DOHH2 (cell line): ENCODE data around the gene OR5P2.
"Not testable (repeated sequence)": the region's sequence is repeated elsewhere in the genome, so short reads cannot be mapped to it uniquely, and the experiment has no call there.

Experiments
- H3F3A ChIP-seq: fragments of 200-600 bp; sonication (generic), shearing (Covaris generic); 2 replicates; pipeline ENCODE4 v1.6.0; 2016; ENCODE audit warnings: antibody characterized with exemption, mild to moderate bottlenecking; ENCODE audit not compliant: control insufficient read depth, insufficient read depth
- H3K27ac ChIP-seq: fragments of 200-600 bp; sonication (generic); 2 replicates; pipeline ENCODE4 v1.5.1; 2014; ENCODE audit warnings: low read depth, mild to moderate bottlenecking, low read length, moderate library complexity
- H3K27me3 ChIP-seq: fragments of 200-600 bp; sonication (generic); 2 replicates; pipeline ENCODE4 v1.6.1; 2014; ENCODE audit warnings: mild to moderate bottlenecking, low read length, mixed read lengths; ENCODE audit not compliant: control insufficient read depth
- H3K36me3 ChIP-seq: fragments of 200-600 bp; sonication (generic); 2 replicates; pipeline ENCODE4 v1.6.1; 2014; ENCODE audit warnings: mild to moderate bottlenecking, low read length, moderate library complexity, mixed read lengths; ENCODE audit not compliant: control insufficient read depth
- H3K4me1 ChIP-seq: fragments of 200-600 bp; sonication (generic); 2 replicates; pipeline ENCODE4 v1.6.1; 2014; ENCODE audit warnings: mild to moderate bottlenecking, low read length, mixed read lengths; ENCODE audit not compliant: control insufficient read depth
- H3K4me2 ChIP-seq: fragments of 200-600 bp; sonication (generic); 2 replicates; pipeline ENCODE4 v1.6.0; 2014; ENCODE audit warnings: mild to moderate bottlenecking, low read length, moderate library complexity
- H3K4me3 ChIP-seq: fragments of 200-600 bp; sonication (generic); 2 replicates; pipeline ENCODE4 v1.5.1; 2014; ENCODE audit warnings: mild to moderate bottlenecking, low read length, mixed read lengths
- H3K79me2 ChIP-seq: fragments of 200-600 bp; sonication (generic); 2 replicates; pipeline ENCODE4 v1.6.1; 2014; ENCODE audit warnings: mild to moderate bottlenecking, low read length, mixed read lengths; ENCODE audit not compliant: control insufficient read depth
- H3K9me2 ChIP-seq: fragments of 200-600 bp; sonication (generic); replicated peaks from 2 replicates; pipeline ENCODE4 v1.6.1; 2014; ENCODE audit warnings: mild to moderate bottlenecking, low read length, mixed read lengths; ENCODE audit not compliant: control insufficient read depth
- H3K9me3 ChIP-seq: fragments of 200-600 bp; sonication (generic); 2 replicates; pipeline ENCODE4 v1.6.1; 2014; ENCODE audit warnings: antibody characterized with exemption, low read length, mixed read lengths; ENCODE audit not compliant: control insufficient read depth, insufficient read depth
- H4K20me1 ChIP-seq: fragments of 200-600 bp; sonication (generic); 2 replicates; pipeline ENCODE4 v1.6.0; 2014; ENCODE audit warnings: low read depth, mild to moderate bottlenecking, antibody characterized with exemption, low read length, moderate library complexity; ENCODE audit not compliant: control insufficient read depth, insufficient read depth
- EZH2phosphoT487 ChIP-seq: fragments of 200-600 bp; sonication (generic); IDR thresholded peaks from 2 replicates; pipeline ENCODE4 v1.6.1; 2017; ENCODE audit warnings: borderline replicate concordance, mild to moderate bottlenecking, antibody characterized with exemption, low read length, moderate library complexity, mixed read lengths
- TF ChIP-seq, protein P1 (sequence below): fragments of 200-600 bp; sonication (generic); IDR thresholded peaks from one replicate; pipeline ENCODE4 v1.5.1; 2014; ENCODE audit warnings: antibody characterized with exemption, mild to moderate bottlenecking, low read depth, low read length; ENCODE audit not compliant: poor library complexity, severe bottlenecking

The OR5P2 gene

DNA sequence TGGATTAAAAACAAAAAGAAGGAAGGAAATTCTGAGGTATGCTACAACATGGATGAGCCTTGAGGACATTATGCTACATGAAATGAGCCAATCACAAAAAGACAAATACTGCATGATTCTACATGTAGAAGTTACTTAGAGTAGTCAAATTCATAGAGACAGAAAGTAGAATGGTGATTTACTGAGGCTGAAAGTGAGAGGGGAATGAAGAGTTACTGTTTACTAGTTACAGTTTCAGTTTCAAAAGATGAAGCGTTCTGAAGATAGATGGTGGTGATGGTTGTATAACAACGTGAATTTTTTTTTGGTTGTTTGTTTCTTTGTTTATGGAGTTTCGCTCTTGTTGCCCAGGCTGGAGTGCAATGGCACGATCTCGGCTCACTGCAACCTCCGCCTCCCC lies 9.5 kb downstream of the OR5P2 start:
- Histone ChIP-seq H3K4me3 (no peak overlapping the region), H3K9me2 (no peaks in the 10 kb centered on the region), H3F3A (no peaks in the 10 kb centered on the region), H3K79me2 (no peaks in the 10 kb centered on the region), H3K4me2 (no peak overlapping the region), H3K27me3 (no peaks in the 10 kb centered on the region), H3K27ac (no peak overlapping the region), H3K9me3 (no peaks in the 10 kb centered on the region), H3K4me1 (no peaks in the 10 kb centered on the region), H3K36me3 (no peaks in the 10 kb centered on the region), H4K20me1 (no peaks in the 10 kb centered on the region)
- TF ChIP-seq, protein P1, sequence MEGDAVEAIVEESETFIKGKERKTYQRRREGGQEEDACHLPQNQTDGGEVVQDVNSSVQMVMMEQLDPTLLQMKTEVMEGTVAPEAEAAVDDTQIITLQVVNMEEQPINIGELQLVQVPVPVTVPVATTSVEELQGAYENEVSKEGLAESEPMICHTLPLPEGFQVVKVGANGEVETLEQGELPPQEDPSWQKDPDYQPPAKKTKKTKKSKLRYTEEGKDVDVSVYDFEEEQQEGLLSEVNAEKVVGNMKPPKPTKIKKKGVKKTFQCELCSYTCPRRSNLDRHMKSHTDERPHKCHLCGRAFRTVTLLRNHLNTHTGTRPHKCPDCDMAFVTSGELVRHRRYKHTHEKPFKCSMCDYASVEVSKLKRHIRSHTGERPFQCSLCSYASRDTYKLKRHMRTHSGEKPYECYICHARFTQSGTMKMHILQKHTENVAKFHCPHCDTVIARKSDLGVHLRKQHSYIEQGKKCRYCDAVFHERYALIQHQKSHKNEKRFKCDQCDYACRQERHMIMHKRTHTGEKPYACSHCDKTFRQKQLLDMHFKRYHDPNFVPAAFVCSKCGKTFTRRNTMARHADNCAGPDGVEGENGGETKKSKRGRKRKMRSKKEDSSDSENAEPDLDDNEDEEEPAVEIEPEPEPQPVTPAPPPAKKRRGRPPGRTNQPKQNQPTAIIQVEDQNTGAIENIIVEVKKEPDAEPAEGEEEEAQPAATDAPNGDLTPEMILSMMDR: no peak
- TF ChIP-seq EZH2phosphoT487: no peak

DNA sequence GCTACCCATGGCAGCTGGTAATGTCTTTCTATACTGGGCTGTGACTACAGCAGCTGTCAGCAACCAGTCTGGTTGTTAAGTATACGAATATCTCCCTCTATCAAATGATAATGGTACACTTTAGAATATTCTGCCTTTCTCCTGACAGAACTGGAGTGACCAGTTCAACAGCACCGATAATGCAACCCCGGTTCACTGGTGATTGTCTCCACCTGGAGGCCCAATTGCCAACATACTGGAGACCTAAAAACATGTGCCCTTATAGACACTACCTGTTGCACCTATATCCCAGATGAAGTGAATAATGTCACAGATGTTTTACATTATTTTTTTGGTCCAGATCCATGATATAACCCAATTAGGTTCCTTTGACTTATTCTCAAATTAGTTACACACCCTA lies 21.1 kb downstream of the OR5P2 start:
- Histone ChIP-seq H3F3A (no peaks in the 10 kb centered on the region), H3K9me2 (no peaks in the 10 kb centered on the region), H3K4me1 (no peaks in the 10 kb centered on the region), H3K27ac (no peak overlapping the region), H3K4me3 (no peak overlapping the region), H3K27me3 (no peaks in the 10 kb centered on the region), H3K9me3 (no peaks in the 10 kb centered on the region), H3K4me2 (no peak overlapping the region), H3K36me3 (no peaks in the 10 kb centered on the region), H3K79me2 (no peaks in the 10 kb centered on the region), H4K20me1 (no peaks in the 10 kb centered on the region)
- no peak for TF ChIP-seq EZH2phosphoT487
- TF ChIP-seq, protein P1: no peak

DNA sequence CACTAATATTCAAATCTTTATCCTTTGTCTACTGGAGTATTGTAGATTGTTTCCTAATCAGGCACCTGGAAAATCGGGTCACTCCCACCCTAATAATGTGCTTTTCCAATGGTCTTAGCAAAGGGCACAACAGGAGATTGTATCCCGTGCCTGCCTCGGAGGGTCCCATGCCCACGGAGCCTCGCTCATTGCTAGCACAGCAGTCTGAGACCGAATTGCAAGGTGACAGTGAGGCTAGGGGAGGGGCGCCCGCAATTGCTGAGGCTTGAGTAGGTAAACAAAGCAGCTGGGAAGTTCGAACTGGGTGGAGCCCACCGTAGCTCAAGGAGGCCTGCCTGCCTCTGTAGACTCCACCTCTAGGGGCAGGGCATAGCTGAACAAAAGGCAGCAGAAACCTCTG lies 32.4 kb downstream of the OR5P2 start:
- H3K36me3 ChIP-seq, H3K9me3 ChIP-seq, H3K27me3 ChIP-seq, H3K4me2 ChIP-seq, H3K4me1 ChIP-seq, H4K20me1 ChIP-seq, H3K9me2 ChIP-seq, H3K27ac ChIP-seq, H3F3A ChIP-seq, H3K4me3 ChIP-seq, H3K79me2 ChIP-seq: not testable (repeated sequence)

DNA sequence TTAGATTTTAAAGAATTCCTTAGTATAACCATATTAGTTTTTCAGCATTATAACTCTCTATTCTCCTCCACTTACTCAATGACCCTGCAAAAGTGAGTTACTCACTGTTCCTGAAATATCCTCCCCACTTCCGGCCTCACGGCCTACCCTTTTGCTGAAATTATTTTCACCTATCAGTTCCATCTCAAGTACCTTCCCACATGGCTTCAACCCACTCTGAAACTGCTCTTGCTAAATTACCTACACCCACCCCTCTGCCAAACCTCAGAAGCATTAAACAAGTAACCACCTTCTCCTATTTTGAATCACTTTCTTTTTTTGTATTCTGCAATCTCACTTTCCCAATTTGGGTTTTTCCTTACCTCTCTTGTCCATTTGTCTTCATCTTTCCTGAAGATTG lies 37.7 kb downstream of the OR5P2 start:
- H3K27ac ChIP-seq: no peak overlapping the region
- no peaks in the 10 kb centered on the region for H3K36me3 ChIP-seq
- TF ChIP-seq EZH2phosphoT487: no peak
- TF ChIP-seq, protein P1: no peak

More for the DNA sequence above, 37.7 kb downstream of the OR5P2 start:
- no peaks in the 10 kb centered on the region for H3K9me2 ChIP-seq
- H3K4me3 ChIP-seq: no peak overlapping the region
- peaks cover 5% of the 10 kb centered on the region for H3K4me1 ChIP-seq
- H3K27me3 ChIP-seq: no peaks in the 10 kb centered on the region
- H3K9me3 ChIP-seq: no peaks in the 10 kb centered on the region
- H3K79me2 ChIP-seq: no peaks in the 10 kb centered on the region
- H3K4me2 ChIP-seq: no peak overlapping the region
- H3F3A ChIP-seq: no peaks in the 10 kb centered on the region
- no peaks in the 10 kb centered on the region for H4K20me1 ChIP-seq
